Ectodermal cell (in vitro differentiated cells): ENCODE measurements around the gene ZNF503.

Source experiments
- H3K27ac ChIP-seq: 2 replicates; pipeline ENCODE4 v1.7.0; 2013; ENCODE audit warnings: mild to moderate bottlenecking, low read depth, low read length; ENCODE audit not compliant: insufficient read depth, poor library complexity, severe bottlenecking
- H3K27me3 ChIP-seq: 2 replicates; pipeline ENCODE4 v1.7.0; 2013; ENCODE audit warnings: mild to moderate bottlenecking, low read length; ENCODE audit not compliant: insufficient read depth, control insufficient read depth, poor library complexity, severe bottlenecking
- H3K36me3 ChIP-seq: one replicate; pipeline ENCODE4 v1.7.0; 2013; ENCODE audit warnings: low read length; ENCODE audit not compliant: control insufficient read depth, insufficient read depth
- H3K4me1 ChIP-seq: one replicate; pipeline ENCODE4 v1.7.0; 2013; ENCODE audit warnings: low read length; ENCODE audit not compliant: control insufficient read depth, insufficient read depth
- H3K4me3 ChIP-seq: 2 replicates; pipeline ENCODE4 v1.7.0; 2013; ENCODE audit warnings: low read depth, low read length, control low read depth; ENCODE audit not compliant: insufficient read depth
- H3K9me3 ChIP-seq: 2 replicates; pipeline ENCODE4 v1.7.0; 2013; ENCODE audit warnings: mild to moderate bottlenecking, low read length, moderate library complexity; ENCODE audit not compliant: control insufficient read depth
- WGBS, 2 experiments: methylation state at CpG; one replicate each; pipeline ENCODE4 v1.1.7; 2013; ENCODE audit warnings: missing lambda C conversion rate in 2 of 2; 5-methylcytosine and 5-hydroxymethylcytosine counted together

Gene ZNF503

DNA sequence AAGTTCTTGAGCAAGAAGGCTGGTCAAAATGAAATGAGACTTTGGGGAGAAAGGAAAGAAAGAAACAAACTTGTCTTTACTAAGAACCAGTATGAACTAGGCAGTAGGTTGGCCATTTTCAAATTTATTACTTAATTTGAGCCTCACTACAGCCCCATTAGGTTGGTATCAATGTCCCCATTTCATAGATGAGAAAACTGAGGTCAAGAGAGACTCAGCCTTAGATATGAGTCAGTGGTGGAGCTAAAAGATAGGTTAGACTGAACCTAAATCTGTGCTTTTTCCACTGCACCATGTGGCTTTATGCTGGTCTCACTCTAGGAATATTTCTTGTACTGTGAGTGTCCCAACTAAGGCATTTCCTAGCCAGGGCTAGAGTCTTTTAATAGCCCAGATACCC is 8.8 kb downstream of the ZNF503 start:
- Histone ChIP-seq H3K27me3 (peaks cover 58% of the 10 kb centered on the region), H3K36me3 (peaks cover 4% of the 10 kb centered on the region), H3K27ac (no peak overlapping the region), H3K4me1 (no peaks in the 10 kb centered on the region), H3K9me3 (no peaks in the 10 kb centered on the region), H3K4me3 (no peak overlapping the region)

GRCh38 chr10:75392271-75392670 is 9.3 kb downstream of the ZNF503 start:
- Histone ChIP-seq H3K27ac (no peak overlapping the region), H3K36me3 (no peaks in the 10 kb centered on the region), H3K9me3 (no peaks in the 10 kb centered on the region), H3K4me3 (no peak overlapping the region), H3K27me3 (peaks cover 53% of the 10 kb centered on the region), H3K4me1 (no peaks in the 10 kb centered on the region)
- 82 to 85% methylated on average over 2 of the region's 2 CpGs for WGBS, 2 experiments

DNA sequence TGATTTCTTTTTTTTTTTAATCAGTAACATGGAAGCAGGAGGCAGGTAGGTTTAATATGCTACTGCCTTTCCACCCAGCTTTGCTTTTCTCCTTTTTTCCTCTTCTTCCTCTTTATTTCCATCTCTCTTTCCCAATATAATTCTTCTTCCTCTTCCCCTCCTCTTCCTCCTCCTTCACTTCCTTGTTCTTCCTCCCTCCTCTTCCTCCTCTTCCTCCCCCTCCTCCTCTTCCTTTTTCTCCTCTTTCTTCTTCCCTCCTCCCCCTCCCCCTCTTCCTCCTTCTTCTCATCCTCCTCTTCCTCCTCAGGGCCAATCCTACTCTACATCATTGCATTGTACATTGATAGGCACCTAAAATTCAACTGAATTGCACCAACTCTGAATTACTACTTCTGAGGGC is 11.4 kb downstream of the ZNF503 start:
- Histone ChIP-seq H3K9me3 (no peaks in the 10 kb centered on the region), H3K27me3 (peaks cover 32% of the 10 kb centered on the region), H3K27ac (no peak overlapping the region), H3K4me1 (no peaks in the 10 kb centered on the region), H3K36me3 (no peaks in the 10 kb centered on the region), H3K4me3 (no peak overlapping the region)

DNA sequence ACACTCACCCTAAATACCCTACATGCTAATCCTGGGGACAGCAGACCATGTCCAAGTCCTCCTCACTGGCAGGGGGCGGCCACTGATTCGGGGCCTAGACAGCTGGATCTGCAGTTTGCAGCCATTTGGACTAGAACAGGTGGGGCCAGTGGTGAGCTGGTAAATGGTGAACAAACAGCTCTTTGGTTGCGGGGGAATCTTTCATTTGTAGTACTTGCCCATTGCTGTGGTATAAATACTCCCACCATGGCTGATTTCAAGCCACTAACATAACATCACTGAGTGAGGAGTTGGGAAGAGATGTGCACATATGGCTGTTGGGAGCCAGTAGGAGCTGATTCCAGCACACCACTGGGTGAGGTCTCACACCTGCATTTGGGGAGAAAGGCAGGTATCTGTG is 13.5 kb downstream of the ZNF503 start:
- no peaks in the 10 kb centered on the region for H3K4me1 ChIP-seq
- no peaks in the 10 kb centered on the region for H3K9me3 ChIP-seq
- no peak overlapping the region for H3K4me3 ChIP-seq
- H3K27ac ChIP-seq = no peak overlapping the region
- H3K27me3 ChIP-seq = peaks cover 12% of the 10 kb centered on the region
- no peaks in the 10 kb centered on the region for H3K36me3 ChIP-seq
- 94 to 97% methylated on average over 3 of the region's 3 CpGs for WGBS, 2 experiments

GRCh38 chr10:75386128-75386527 is 15.4 kb downstream of the ZNF503 start:
- H3K27me3 ChIP-seq = no peaks in the 10 kb centered on the region
- 89 to 94% methylated on average over 3 of the region's 3 CpGs for WGBS, 2 experiments
- no peak overlapping the region for H3K27ac ChIP-seq
- H3K4me1 ChIP-seq = no peaks in the 10 kb centered on the region
- H3K4me3 ChIP-seq = no peak overlapping the region
- H3K9me3 ChIP-seq = no peaks in the 10 kb centered on the region
- H3K36me3 ChIP-seq = no peaks in the 10 kb centered on the region

- Histone ChIP-seq H3K27me3 (no peaks in the 10 kb centered on the region), H3K27ac (no peak overlapping the region), H3K4me3 (no peak overlapping the region), H3K36me3 (no peaks in the 10 kb centered on the region), H3K9me3 (no peaks in the 10 kb centered on the region), H3K4me1 (peaks cover 4% of the 10 kb centered on the region)
- WGBS, 2 experiments = 89 to 92% methylated on average over 6 of the region's 6 CpGs
These were observed 21.7 kb downstream of the ZNF503 start for GRCh38 chr10:75379817-75380216.

GRCh38 chr10:75379212-75379724 is 22.3 kb downstream of the ZNF503 start:
- WGBS, 2 experiments = 82 to 88% methylated on average over 10 of the region's 10 CpGs
- Histone ChIP-seq H3K4me1 (peaks cover 4% of the 10 kb centered on the region), H3K27me3 (no peaks in the 10 kb centered on the region), H3K9me3 (no peaks in the 10 kb centered on the region), H3K4me3 (no peak overlapping the region), H3K27ac (no peak overlapping the region), H3K36me3 (no peaks in the 10 kb centered on the region)

- 90 to 97% methylated on average over 2 of the region's 2 CpGs for WGBS, 2 experiments
- Histone ChIP-seq H3K36me3 (no peaks in the 10 kb centered on the region), H3K27me3 (no peaks in the 10 kb centered on the region), H3K4me1 (peaks cover 4% of the 10 kb centered on the region), H3K9me3 (no peaks in the 10 kb centered on the region), H3K27ac (no peak overlapping the region), H3K4me3 (no peak overlapping the region)
These were observed 23.2 kb downstream of the ZNF503 start for GRCh38 chr10:75378379-75378778.

DNA sequence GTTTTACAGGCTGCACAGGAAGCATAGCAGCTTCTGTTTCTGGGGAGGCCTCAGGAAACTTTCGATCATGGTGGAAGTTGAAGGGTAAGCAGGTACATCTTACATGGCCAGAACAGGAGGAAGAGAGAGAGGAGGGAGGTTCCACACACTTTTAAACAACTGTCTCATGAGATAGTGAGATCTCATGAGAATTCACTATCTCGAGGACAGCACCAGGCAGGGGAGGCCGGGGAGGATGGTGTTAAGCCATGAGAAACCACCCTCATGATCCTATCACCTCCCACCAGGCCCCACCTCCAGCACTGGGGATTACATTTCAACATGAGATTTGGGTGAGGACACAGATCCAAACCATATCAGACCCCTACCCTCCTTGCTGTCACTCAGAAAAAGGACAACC is 23.7 kb downstream of the ZNF503 start:
- H3K36me3 ChIP-seq = no peaks in the 10 kb centered on the region
- no peaks in the 10 kb centered on the region for H3K27me3 ChIP-seq
- no peak overlapping the region for H3K4me3 ChIP-seq
- 95 to 96% methylated on average over 3 of the region's 3 CpGs for WGBS, 2 experiments
- H3K27ac ChIP-seq = no peak overlapping the region
- H3K4me1 ChIP-seq = peaks cover 4% of the 10 kb centered on the region
- no peaks in the 10 kb centered on the region for H3K9me3 ChIP-seq

DNA sequence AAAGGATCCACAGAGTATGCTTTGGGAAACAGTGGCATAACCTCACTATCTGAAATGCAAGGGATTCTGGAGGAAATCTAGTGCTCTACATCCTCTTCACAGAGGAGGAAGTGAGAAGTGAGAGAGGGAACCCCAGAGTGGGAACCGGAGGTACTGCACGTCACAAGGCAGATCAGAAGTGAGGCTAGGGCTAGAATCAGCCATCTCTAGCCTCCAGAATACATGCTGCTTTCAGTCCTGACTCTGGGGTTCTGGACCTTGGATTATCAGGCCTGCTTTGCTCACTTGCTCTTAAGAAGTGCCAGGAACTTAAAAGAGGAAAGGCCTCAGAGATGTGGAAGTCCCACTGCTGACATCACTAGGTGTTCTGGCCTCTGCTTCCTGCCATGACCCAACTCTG is 25.7 kb downstream of the ZNF503 start:
- no peaks in the 10 kb centered on the region for H3K36me3 ChIP-seq
- no peaks in the 10 kb centered on the region for H3K9me3 ChIP-seq
- no peak overlapping the region for H3K4me3 ChIP-seq
- no peaks in the 10 kb centered on the region for H3K27me3 ChIP-seq
- WGBS, 2 experiments = 87 to 89% methylated on average over 2 of the region's 2 CpGs
- no peak overlapping the region for H3K27ac ChIP-seq
- H3K4me1 ChIP-seq = peaks cover 4% of the 10 kb centered on the region

DNA sequence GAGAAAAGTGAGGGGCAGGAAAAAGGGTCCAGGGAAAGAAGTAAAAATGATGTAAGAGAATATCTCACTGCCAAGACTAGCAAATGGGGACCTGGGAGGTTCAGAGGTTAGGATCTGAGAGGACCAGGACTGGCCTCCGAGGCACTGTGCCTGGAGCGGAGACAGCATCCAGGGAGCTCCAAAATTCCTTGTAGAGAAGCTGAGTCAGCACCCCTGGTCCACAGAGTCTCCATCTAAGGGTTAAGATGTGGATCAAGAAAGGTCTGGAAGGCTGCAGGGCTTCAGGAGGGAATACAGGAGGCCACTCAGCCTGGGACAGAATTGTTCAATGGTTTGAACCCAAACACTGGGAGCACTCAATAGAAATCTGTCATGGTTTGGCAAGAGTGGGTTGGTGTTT is 30.6 kb downstream of the ZNF503 start:
- 96 to 97% methylated on average over 2 of the region's 2 CpGs for WGBS, 2 experiments
- H3K4me3 ChIP-seq = no peak overlapping the region

More for the DNA sequence above, 30.6 kb downstream of the ZNF503 start:
- Histone ChIP-seq H3K9me3 (no peaks in the 10 kb centered on the region), H3K27ac (no peak overlapping the region), H3K36me3 (no peaks in the 10 kb centered on the region), H3K27me3 (no peaks in the 10 kb centered on the region), H3K4me1 (no peaks in the 10 kb centered on the region)
